Activated T-helper 1 cell treated with anti-CD3 and anti-CD28 coated beads, Interleukin-2, amount 50 U/mL, for 16 hours (primary cell): ENCODE data around the gene ORC1.
"Not testable (repeated sequence)": the region's sequence is repeated elsewhere in the genome, so short reads cannot be mapped to it uniquely, and the experiment has no call there.

Experiments used
- DNase-seq, 2 donors: peaks; one replicate each; pipeline ENCODE4 v3.0.0-alpha.2; 2020; ENCODE audit warnings: low read depth in 1 of 2, low spot score in 1 of 2

Gene ORC1

DNA sequence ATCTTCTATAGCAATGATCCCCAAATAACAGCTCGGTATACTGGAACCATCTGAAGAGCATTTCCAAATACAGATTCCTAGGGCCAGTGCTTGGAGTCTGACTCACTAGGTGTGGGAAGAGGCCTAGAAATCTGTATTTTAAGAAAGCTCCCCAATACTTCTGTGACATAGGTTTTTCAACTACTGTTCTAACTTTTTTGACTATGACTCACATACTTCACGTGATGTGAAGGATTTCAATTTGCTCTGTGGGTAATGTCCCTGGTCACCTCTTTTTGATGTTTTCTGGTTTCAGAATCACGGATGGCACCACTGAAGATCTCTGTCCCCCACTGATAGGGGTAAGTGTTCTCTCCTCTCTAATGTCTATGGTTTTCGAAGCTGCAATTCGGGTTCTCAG, 11.0 kb downstream of the ORC1 start:
- no peak for DNase-seq

DNA sequence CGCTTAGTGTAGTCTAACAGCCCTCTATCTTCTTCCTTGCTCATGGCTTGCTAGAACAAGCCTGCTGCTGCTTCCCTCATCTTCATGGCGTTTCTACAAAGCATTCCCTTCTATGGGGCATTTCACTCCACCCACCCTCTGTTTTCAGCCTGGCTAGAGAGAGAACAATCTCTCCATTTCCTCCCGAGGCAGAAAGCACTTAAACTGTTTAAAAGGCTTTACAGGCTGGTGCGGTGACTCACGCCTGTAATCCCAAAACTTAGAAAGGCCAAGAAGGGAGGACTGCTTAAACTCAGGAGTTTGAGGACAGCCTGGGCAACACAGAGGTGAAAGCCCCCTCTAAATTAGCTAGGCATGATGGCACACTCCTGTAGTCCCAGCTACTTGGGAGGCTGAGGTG, 17.8 kb downstream of the ORC1 start:
- no peak for DNase-seq

DNA sequence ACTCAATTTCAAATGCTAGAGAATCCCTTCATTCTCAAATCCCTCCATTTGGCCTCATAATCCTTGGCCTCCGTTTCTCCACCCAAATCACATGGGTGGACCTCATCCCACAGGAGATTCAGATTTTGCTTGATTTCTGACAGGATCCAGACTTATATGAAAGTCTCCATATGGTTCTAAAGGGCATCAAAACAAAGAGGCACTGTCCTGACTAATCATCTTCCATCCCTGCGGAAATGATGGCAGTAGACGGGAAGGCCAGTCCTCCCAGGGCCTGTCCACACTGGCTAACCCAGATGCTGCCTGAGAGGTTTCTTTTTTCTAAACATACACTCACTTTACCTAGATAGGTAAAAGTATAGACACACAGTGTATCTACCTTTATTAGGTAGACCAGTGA, 18.8 kb downstream of the ORC1 start:
- DNase-seq, result no peak

DNA sequence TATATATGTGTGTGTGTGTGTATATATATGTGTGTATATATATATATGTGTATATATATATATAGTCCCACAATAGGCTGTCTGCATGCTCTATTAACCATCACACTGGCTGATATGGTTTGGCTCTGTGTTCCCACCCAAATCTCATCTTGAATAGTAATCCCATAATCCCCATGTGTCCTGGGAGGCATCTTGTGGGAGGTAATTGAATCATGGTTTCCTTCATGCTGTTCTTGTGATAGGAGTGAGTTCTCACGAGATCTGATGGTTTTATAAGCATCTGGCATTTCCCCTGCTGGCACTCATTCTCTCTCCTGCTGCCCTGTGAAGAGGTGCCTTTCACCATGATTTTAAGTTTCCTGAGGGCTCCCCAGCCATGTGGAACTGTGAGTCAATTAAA, 34.4 kb downstream of the ORC1 start:
- not testable (repeated sequence) for DNase-seq

DNA sequence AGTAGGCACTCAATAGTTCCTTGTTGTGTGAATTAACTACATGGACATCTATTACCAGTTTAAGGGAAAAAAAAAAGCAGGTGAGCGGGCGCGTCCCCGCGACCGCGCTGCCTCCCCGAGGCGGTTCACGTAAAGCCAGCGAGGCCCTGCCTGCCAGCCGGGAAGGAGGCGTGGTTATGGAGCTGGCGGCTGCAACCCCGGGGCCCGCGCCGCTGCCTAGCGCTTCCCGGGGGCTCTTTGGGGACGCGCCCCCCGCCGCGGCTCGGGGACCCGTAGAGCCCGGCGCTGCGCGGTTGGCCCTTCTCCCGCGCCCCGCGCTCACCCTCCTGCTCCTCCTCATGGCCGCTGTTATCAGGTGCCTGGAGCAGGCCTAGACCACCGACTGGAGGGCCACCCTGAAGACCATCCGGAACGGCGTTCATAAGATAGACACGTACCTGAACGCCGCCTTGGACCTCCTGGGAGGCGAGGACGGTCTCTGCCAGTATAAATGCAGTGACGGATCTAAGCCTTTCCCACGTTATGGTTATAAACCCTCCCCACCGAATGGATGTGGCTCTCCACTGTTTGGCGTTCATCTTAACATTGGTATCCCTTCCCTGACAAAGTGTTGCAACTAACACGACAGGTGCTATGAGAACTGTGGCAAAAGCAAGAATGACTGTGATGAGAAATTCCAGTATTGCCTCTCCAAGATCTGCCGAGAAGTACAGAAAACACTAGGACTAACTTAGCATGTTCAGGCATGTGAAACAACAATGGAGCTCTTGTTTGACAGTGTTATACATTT, 35.6 kb downstream of the ORC1 start:
- peak; percentile 17 to 44 for DNase-seq

DNA sequence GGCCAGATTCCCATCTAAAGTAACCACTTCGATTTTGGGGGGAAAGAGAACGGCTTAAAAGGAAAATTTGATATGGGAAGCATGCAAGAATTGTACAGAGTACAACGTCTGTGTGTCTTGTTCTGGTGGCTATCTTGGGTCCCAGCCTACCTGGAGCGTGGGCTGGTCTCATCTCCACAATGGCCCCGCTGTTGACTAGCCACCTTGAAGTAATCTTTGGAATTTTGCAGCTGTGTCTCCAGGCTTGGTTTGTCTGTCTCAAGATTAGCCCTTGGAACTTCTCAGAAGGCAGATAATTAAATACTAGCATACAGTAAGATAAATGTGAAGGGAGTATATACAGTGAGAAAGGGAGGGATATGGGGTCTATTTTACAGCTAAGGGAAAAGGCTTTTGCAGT, 37.0 kb downstream of the ORC1 start:
- DNase-seq, result no peak

DNA sequence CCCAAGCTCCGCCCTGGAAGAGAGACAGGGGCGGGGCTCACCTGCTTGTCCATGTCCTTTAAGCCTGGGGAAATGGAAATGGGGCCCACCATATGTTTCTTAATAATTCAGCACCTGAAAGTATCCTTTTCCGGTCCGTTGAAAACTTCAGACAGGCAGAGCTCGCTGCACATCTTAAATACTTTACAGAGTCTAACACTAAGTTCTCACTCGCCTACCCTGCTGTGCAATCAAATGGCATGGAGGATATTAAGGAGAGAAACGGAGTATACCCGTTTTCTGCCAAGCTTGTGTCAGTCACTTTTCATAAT, 37.8 kb downstream of the ORC1 start:
- no peak for DNase-seq

DNA sequence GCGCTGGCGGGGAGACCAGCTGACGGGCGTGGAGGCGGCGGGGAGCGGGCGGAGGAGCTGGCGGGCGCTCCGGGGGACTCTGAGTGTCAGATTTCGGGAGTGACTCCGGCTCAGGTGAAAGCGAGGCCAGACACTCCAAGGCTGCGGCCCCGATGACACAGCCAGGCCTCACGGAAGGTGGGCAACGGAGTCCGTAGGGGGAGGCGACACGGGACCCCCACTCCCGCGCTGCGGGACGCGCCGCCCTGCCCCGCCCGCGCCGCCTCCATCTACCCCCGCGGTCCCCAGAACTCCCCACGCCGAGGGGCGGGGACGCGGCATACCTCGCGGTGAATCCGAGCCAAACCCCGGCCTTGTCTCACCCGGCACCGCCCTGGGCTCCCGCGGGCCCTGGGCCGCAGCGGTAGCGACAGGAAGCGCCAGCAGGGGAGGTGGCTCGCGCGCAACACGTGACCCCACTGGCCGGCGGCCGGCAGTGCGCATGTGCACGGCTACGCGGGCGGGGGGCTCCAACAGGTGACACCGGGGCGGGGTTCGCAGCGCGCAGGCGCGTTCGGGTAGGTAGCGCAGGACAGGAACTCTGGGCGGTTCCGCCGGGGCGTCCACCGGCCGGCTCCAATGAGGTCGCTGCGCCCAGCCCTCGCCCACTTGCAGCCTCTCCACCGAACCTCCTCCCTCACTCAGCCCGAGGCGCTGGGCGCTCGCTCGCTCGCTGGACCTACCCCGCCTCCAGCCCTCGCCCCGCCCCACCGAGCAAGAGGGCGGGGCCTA, 38.3 kb downstream of the ORC1 start, which contains the start of gene CC2D1B:
TSS of gene CC2D1B (minus strand) at position 460 of the 771 bp plus-strand sequence. CDS start 1,585 bp downstream, outside the sequence.
- peak; percentile 98 to 100 for DNase-seq

DNA sequence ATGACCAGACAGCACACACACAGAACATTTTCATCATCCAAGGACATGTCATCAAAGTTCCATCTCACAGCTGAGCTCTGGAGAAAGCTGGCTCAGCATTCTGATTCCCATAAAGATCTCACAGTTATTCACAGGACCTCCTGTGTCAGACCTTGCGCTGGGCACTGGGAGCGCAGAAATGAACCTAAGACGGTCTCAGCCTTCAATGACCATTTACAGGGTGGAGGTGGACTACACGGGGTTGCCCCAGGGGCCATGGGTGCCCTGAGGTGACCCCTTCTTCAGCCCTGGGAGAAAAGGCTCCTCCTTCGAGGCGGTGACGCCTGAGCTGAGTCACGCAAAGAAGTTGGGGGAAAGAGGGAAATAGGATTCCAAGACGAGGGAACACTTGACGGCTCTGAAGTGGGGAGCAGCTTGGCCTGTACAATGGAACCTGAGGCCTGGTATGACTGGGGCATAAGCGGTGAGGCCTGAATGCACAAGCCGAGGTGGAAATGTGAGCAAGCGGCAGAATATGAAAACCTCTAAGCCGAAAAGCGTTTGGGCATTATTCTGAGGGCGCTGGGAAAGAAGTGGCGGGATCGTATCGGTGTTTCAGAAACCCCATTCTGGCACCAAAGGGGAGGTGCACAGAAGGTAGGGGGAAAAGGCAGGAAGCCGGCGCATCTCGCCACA, 39.0 kb downstream of the ORC1 start:
- no peak for DNase-seq

DNA sequence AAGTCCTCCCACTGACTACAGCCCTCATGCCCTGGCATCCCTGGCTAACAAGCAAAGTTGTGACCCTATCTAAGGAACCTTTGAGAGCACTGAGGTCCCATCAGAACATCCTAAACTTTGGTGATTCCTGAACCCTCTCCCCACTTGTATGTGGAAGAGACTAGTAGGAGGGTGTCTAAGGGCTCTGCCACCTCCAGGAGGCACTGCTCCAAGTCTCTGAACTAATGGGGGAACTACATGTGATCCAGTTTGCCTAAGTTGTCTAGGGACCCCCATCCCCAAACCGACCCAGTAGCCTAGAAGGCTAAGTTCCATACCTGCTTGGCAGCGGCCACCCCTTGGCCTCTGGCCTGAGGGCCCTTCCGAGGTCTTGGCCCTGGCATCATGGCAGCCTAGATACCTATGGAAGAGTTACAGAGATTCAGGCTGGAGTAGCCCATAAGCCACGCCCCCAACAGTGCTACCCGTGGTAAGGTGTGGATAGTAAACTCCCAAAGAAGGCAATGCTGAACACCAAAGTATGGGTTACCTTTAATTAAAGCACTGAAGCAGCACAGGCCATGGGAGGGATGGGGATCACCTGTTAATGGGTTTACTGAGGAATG, 39.9 kb downstream of the ORC1 start:
- DNase-seq, result no peak

DNA sequence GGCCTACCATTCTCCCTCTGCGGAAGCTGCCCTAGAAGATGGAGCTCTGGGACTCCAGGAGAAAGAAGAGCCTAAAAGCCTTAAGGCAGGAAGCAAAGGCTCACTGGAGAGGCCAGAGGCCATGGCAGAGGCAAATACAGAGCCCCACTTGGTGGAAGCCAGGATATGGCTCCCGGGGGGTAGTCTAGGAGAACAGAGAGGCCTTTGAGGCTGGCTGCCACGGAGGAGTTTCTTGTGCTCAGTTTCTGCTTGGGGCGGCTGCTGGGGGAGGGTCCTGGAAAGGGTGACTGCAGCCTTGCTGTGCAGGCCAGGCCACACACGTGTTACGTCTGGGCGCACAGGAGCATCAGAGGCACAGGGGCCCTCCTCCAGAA, 43.6 kb downstream of the ORC1 start:
- no peak for DNase-seq

DNA sequence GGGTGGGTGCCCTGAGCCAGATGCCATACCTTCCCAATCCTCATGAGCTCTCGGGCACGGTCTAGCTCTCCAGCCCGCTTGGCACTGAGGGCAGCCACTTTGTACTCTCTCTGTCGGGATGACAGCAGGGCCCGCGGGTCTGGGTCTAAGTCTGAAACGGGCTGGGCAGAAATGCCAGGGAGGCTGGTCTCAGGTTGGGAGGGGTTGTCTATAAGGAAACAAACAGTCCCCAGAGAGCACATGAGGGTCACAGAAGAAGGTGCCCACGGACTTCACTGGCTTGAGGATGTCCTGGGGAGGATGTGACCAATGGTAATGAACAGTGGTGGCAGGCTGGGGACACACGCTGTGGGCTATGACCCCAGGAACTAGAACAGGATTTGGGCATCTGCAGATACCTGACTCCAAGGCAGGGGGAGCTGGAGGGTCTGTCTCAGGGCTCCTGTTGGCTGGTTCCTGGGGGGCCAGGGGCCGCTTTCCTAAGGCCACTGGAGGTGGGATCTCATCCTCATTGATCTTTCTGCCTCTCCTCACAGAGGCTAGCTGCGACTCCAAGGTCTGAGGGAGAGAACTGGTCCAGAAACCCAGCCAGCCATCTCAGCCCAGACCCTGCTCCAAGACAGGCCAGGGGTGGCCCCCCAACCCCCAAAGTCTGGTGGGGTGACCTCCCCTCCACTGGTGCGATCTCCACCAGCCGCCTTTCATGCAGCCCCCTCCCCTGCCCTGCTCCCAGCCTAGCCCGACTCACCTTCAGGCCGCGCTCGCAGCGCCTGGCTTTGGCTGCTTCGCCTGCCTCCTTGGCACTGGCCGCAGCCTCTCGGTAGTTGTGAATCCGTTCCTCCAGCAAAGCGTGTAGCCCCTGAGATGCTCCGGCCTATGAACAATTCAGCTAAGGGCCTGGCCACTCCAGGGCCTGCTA, 44.3 kb downstream of the ORC1 start:
- no peak for DNase-seq

DNA sequence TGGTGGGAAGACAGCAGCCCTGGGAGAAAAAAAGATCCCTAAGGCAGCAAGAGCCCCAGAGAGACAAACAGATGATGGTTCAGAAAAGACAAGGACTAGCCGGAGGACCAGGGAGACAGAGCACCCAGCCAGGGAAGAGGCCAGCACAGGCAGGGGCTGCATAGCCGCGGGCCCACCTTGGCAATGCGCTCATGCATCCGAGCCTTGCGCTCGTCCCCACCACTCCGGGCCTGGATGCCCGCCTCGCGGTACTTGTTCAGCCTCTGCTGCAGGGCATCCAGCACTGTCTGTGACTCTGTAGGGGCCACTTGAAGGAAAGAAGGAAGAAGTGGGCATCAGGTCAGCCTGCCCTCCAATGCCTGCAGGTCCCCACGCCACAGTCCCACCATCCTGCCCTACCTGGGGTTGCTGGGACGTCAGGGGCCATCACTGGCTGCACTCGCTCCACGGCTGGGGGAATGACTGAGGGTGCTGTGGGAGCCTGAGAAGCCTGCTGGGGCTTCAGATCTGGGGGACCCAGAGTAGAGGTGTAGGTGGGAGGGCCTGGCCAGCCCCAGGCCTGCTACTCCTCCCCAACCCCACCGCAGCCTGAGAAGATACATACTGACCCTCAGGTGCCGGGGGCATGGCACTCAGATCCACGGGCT, 45.2 kb downstream of the ORC1 start:
- no peak for DNase-seq

DNA sequence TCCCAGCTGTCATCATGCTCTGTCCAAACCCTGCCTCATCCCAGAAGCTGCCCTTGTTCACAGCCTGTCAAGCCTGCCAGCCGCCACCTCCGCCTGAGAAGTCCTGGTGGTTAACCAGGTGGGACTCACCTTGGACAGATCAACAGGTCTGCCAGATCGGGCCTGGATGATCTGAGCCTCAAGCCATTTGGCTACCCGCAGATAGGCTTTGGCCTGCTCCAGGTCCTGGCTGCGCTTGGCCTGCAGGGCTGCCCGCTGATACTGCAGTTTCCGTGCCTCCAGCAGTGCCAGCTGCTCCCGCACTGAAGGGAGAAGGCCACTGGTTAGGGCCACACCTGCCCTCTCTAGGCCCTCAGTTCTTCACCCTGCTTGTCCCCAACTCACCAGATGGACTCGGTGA, 46.8 kb downstream of the ORC1 start:
- DNase-seq, result no peak

DNA sequence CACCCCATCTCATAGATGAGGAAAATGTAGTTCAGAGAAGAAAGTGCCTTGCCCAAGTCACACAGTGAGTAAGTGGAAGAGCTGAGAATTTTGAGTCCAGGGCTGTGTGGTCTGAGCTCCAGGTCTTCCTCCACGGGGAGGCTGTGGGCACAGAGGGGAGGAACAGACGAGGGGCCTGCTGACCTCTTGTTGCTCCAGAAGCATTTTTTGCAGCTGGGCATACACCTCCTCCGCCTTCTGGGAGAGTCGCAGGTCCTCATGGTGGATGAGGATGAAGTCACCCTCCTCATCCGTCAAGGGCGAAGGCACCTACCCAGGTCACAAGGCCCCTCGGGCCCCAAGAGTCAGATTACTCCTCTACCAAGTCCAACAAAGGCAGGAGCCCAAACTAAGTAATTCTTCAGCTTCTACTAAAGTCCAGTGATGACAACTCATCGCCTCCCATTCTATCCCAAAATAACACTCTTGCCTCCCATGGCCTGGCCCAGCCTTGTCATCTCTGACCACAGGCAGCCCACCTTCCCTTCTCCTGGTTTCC, 47.3 kb downstream of the ORC1 start:
- DNase-seq, result no peak

DNA sequence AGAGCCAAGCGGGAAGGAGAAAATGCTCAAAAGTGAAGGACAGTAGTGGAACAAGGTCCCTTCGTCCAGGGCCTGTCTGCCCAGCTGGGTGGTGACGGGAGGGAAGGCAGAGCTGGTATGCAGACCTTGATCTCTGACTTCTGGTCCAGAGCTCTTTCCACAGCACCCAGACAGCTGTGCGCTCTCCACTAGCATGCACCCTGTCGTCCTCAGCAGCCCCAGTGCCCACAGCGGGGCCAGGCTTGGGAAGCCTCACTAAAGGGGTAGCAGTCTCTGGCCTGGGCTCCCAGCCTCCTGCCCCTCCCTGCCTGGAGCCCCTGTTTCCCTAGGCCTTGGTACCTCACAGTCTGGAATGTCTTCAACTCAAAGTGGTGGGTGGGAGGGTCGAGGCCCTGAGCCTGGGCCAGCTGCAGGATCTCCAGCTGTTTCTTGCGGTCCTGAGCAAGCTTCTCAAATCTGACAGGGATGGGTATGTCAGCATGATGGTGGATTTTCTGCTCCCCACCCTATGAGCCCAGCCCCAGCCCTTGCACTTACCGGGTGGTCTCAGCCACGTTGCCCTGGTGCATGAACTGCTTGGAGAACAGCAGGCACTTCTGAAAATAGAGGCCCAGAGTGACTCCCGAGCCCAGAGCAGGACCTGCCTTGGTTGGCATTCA, 48.2 kb downstream of the ORC1 start:
- DNase-seq, result no peak

DNA sequence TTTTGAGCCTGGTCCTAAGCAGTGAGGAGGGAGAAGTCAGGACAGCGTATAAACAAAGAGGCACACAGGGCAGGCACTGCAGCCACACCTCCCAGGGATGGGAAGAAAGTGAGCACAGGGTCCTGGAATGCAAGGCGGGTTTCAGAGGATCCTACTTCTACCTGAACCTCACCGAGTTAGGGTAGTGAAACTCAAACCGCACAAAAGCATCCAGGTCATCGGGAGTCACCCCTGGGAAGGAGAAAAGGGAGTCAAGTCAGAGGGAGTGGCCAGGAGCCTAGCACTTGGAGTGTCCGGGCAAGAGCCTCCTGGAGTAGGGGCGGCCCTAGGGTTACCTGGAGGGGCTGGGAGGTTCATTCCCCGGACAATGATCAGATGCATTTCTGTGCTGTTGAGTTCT, 48.8 kb downstream of the ORC1 start:
- no peak for DNase-seq

DNA sequence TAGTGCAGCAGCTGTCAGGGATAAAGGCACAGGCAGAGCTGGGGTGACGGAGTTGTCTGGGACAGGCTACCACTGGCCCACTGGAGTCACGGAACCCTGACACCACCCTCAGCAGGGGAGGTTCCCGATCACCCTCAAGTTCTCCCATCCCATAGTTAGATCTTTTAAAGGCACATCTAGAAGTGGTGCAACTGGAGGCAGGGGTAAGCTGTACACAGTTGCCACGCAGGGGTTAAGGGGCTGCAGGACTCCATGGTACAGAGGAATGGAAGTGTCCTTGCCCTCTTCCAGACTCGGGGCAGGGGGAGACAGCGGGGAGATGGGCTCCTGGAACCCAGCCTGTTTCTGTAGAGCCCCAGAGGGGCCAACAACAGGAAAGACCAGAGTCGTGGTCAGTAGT, 51.5 kb downstream of the ORC1 start:
- no peak for DNase-seq

DNA sequence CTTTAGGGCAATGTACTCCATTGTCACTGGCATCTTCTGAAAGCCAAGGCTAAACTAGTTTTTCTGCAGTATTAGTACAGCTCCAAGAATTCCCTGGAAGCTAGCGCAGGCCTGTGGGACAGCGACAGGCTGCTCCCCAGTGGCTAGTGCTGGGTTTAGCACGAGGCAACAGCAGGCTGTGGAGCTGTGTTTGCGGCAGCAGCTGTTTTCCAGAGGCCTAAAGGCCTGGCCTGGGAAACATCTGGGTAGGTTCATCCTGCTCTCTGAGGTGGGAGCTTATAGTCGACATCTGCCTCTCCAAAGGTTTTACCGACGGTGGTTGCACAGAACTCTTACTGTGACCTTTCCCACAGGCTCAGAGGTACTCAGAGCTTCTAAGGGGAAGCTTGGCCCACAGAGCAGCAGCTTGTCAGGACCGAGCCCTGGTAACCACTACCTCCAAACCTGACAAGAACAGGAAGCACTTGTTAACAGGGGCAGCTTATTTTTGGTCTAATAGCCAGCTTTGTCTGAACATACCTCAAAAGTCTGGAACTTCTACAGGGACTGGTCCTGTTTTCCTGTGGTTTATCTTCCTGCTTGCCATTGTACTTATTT, 55.4 kb downstream of the ORC1 start:
- DNase-seq, result no peak
